ENCODE measurements around the gene GTPBP10. TPM values are rescaled to one million over a fixed set of nuclear protein-coding genes. Genes with fewer than 3 reads are reported as not detected.

The GTPBP10 gene
- total RNA-seq, 1 donor from 2014 or later = 24.2 TPM

- Histone ChIP-seq H3K36me3 (no peaks in the 10 kb centered on the region), H3K4me1 (no peaks in the 10 kb centered on the region), H3K9me3 (replicated peaks) (peaks cover 23% of the 10 kb centered on the region), H3K4me3 (no peak overlapping the region), H3K27ac (replicated peaks) (no peak overlapping the region), H3K27me3 (ENCODE audit: low read depth) (no peaks in the 10 kb centered on the region)
- no peak for DNase-seq
- intact Hi-C loops (cut with micrococcal nuclease) = no loop called here
- TF ChIP-seq, protein P1, sequence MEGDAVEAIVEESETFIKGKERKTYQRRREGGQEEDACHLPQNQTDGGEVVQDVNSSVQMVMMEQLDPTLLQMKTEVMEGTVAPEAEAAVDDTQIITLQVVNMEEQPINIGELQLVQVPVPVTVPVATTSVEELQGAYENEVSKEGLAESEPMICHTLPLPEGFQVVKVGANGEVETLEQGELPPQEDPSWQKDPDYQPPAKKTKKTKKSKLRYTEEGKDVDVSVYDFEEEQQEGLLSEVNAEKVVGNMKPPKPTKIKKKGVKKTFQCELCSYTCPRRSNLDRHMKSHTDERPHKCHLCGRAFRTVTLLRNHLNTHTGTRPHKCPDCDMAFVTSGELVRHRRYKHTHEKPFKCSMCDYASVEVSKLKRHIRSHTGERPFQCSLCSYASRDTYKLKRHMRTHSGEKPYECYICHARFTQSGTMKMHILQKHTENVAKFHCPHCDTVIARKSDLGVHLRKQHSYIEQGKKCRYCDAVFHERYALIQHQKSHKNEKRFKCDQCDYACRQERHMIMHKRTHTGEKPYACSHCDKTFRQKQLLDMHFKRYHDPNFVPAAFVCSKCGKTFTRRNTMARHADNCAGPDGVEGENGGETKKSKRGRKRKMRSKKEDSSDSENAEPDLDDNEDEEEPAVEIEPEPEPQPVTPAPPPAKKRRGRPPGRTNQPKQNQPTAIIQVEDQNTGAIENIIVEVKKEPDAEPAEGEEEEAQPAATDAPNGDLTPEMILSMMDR (IDR thresholded peaks at IDR 0.05; ENCODE audit: borderline replicate concordance) = no peak
Observed at GRCh38 chr7:90432752-90433151, 86.2 kb downstream of the GTPBP10 start.

GRCh38 chr7:90433221-90433620, 86.7 kb downstream of the GTPBP10 start:
- Histone ChIP-seq H3K9me3 (replicated peaks) (peaks cover 28% of the 10 kb centered on the region), H3K4me1 (no peaks in the 10 kb centered on the region), H3K4me3 (no peak overlapping the region), H3K27me3 (ENCODE audit: low read depth) (no peaks in the 10 kb centered on the region), H3K36me3 (no peaks in the 10 kb centered on the region), H3K27ac (replicated peaks) (no peak overlapping the region)
- intact Hi-C loops (cut with micrococcal nuclease) = no loop called here
- DNase-seq = no peak
- TF ChIP-seq, protein P1 (IDR thresholded peaks at IDR 0.05; ENCODE audit: borderline replicate concordance) = no peak

Other genes with a start within 250 kb of the GTPBP10 start
- gene STEAP1, start 192.2 kb upstream of the GTPBP10 start, total RNA-seq = 1.2 TPM
- gene STEAP2, start 135.0 kb upstream of the GTPBP10 start, total RNA-seq = 6.1 TPM
- 3.8 TPM for gene CFAP69, start 101.5 kb upstream of the GTPBP10 start, total RNA-seq
- gene FAM237B, start 25.4 kb upstream of the GTPBP10 start, total RNA-seq = not detected
- 40.3 TPM for gene CLDN12, start 56.7 kb downstream of the GTPBP10 start, total RNA-seq
- not detected for gene PTTG1IP2, start 122.9 kb downstream of the GTPBP10 start, total RNA-seq
- gene CDK14, start 249.6 kb downstream of the GTPBP10 start, total RNA-seq = 18.7 TPM